Natural killer cell (primary cell): ENCODE data around the gene CA10. TPM values are rescaled to one million over a fixed set of nuclear protein-coding genes. Genes with fewer than 3 reads are reported as not detected.

Experiments used
- ATAC-seq, 3 donors: fragments of 150-1000 bp in 2 of 3; fragments of 200-7000 bp in 1 of 3; cut with Tn5 transposase; 1 replicate in 1 of 3; 2 replicates in 2 of 3; pipeline ENCODE4 v1.10.0; 2021; ENCODE audit warnings: mild to moderate bottlenecking in 2 of 3, moderate library complexity in 2 of 3
- DNase-seq, 2 donors: peaks; one replicate each; pipeline versions ENCODE4 v3.0.0 to v3.0.0-alpha.2; 2013 to 2021; ENCODE audit warnings: mixed read lengths in 1 of 2
- H3K27ac ChIP-seq: one replicate; pipeline ENCODE4 v1.5.1; 2013; ENCODE audit warnings: mild to moderate bottlenecking, low read length
- H3K27me3 ChIP-seq: one replicate; pipeline ENCODE4 v1.6.1; 2013; ENCODE audit warnings: low read length; ENCODE audit not compliant: control insufficient read depth, insufficient read depth
- H3K36me3 ChIP-seq: one replicate; pipeline ENCODE4 v1.6.1; 2013; ENCODE audit warnings: low read length; ENCODE audit not compliant: control insufficient read depth, insufficient read depth
- H3K4me1 ChIP-seq: one replicate; pipeline ENCODE4 v1.6.1; 2013; ENCODE audit warnings: low read length; ENCODE audit not compliant: control insufficient read depth, insufficient read depth
- H3K4me3 ChIP-seq: one replicate; pipeline ENCODE4 v1.5.1; 2013; ENCODE audit warnings: low read length
- H3K9me3 ChIP-seq: one replicate; pipeline ENCODE4 v1.6.1; 2013; ENCODE audit warnings: low read length; ENCODE audit not compliant: control insufficient read depth, insufficient read depth
- H3K27ac Mint-ChIP-seq, 2 donors: one replicate each; pipeline ENCODE4 v1.8.0; 2022; ENCODE audit warnings: mild to moderate bottlenecking in 2 of 2, mixed read lengths in 2 of 2, moderate library complexity in 1 of 2
- H3K27me3 Mint-ChIP-seq, 2 donors: one replicate each; pipeline ENCODE4 v1.8.0; 2022; ENCODE audit warnings: low read depth in 2 of 2, mixed read lengths in 2 of 2
- H3K36me3 Mint-ChIP-seq: one replicate; pipeline ENCODE4 v1.8.0; 2022; ENCODE audit warnings: mixed read lengths
- H3K4me1 Mint-ChIP-seq, 2 donors: one replicate each; pipeline ENCODE4 v1.8.0; 2022; ENCODE audit warnings: mixed read lengths in 2 of 2
- H3K4me3 Mint-ChIP-seq: one replicate; pipeline ENCODE4 v1.8.0; 2022; ENCODE audit warnings: mild to moderate bottlenecking, moderate library complexity, mixed read lengths
- H3K9me3 Mint-ChIP-seq, 2 donors: one replicate each; pipeline ENCODE4 v1.8.0; 2022; ENCODE audit warnings: mixed read lengths in 2 of 2
- CTCF ChIP-seq: fragments of 200-600 bp; IDR thresholded peaks from one replicate; pipeline ENCODE4 v1.8.0; 2022; ENCODE audit warnings: antibody characterized with exemption
- WGBS: methylation state at CpG from one replicate; pipeline ENCODE4 v1.1.7; 2013; ENCODE audit warnings: missing lambda C conversion rate; ENCODE audit not compliant: insufficient coverage; 5-methylcytosine and 5-hydroxymethylcytosine counted together
- intact Hi-C: fragments of 100-400 bp; cut with micrococcal nuclease; formaldehyde crosslinking; loops from one replicate; pipeline ENCODE4 v1.14.2; 2022
- total RNA-seq, 4 donors: library from RNA; stranded (reverse); fragments of 120-200 nt in 1 of 4; gene quantifications; one replicate each; pipeline versions ENCODE4 v1.2.3 to v1.2.4, GENCODE V29; 2013 to 2022

CA10 gene
- total RNA-seq, 3 donors from 2014 or later (not counting 1 experiment from before 2014, with no cell fraction given) = not detected

DNA sequence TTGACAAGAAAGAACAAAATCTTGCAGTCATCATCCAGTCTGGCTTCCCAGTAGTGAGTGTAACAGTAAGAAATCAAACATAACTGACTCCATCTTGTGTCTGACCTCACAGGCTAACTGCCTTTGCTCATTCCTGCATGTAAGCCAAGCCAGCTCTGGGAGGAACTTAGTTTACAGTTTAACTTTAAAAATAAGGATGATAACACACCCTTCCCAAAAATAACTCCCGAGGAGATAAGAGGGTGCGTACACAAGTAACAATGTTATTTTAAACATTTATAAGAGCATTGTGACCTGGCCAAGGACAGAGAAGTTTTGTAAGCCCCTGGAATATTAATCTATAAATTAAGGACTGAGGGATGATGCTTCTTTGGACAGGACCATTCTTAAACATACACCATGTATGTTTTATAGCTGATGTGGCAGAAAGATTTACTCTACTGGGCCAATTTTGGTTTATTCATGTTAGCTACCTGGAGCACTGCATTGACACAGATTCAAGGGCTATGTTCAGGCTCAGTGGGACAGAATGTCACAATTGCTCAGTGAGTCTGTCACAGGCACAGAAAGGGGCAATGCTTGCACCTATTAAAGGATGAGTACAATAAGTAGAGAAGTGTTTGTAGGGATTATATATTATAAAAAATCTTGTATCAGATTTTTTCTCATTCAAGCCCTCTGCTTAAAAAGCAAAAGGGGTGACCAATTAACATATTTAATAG lies 554.1 kb downstream of the CA10 start:
- no peak overlapping the region for H3K4me3 ChIP-seq
- H3K4me1 Mint-ChIP-seq = no peaks in the 10 kb centered on the region
- no peaks in the 10 kb centered on the region for H3K4me1 ChIP-seq
- H3K36me3 ChIP-seq = no peaks in the 10 kb centered on the region
- ATAC-seq (no peak), DNase-seq (no peak)
- H3K27ac ChIP-seq = no peak overlapping the region
- no peaks in the 10 kb centered on the region for H3K9me3 ChIP-seq
- no peak overlapping the region for H3K27ac Mint-ChIP-seq
- no peaks in the 10 kb centered on the region for H3K9me3 Mint-ChIP-seq
- no peaks in the 10 kb centered on the region for H3K36me3 Mint-ChIP-seq
- no CpG with 5 or more reads among the region's 2 CpGs for WGBS
- H3K4me3 Mint-ChIP-seq = no peak overlapping the region
- TF ChIP-seq CTCF = no peak
- intact Hi-C loops = no loop called here
- peaks cover 5 to 11% of the 10 kb centered on the region in 2 donors for H3K27me3 Mint-ChIP-seq
- no peaks in the 10 kb centered on the region for H3K27me3 ChIP-seq

DNA sequence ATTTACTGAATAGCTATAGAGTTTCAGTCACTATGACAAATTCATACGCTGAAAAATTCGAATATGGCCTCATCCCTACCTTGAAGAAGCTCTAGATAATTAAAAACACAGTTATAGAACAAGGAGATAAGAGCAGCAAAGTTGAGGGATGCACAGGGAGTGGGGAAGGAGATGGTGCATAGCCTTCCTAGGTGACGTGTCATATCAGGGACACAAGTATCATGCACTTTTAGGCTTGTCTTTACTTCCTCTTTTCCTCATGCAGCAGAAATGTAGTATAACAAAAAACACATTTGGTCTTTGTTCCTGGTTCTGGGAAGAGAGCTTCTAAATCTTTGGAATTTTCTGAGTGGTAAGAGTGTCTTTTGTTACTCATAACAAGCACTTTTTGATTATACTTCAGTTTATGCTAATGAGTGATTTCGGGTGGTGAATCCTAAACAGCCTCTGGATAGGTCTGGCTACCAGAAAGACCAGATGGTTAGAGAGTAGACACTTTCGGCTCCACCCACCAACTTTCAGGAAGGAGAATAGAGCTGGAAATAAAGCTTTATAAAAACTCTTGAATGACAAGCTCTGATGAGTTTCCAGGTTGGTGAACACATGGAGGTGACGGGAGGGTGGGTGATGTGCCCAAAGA lies 556.8 kb downstream of the CA10 start:
- H3K9me3 Mint-ChIP-seq = no peaks in the 10 kb centered on the region
- intact Hi-C loops = no loop called here
- no peaks in the 10 kb centered on the region for H3K4me1 Mint-ChIP-seq

GRCh38 chr17:51598824-51599223 lies 559.7 kb downstream of the CA10 start:
- H3K4me1 Mint-ChIP-seq = no peaks in the 10 kb centered on the region
- H3K27ac ChIP-seq = no peak overlapping the region
- H3K27ac Mint-ChIP-seq = no peak overlapping the region
- H3K27me3 Mint-ChIP-seq = peaks cover 8 to 18% of the 10 kb centered on the region in 2 donors
- H3K9me3 ChIP-seq = no peaks in the 10 kb centered on the region
- no peaks in the 10 kb centered on the region for H3K9me3 Mint-ChIP-seq
- no peaks in the 10 kb centered on the region for H3K27me3 ChIP-seq
- no peak overlapping the region for H3K4me3 ChIP-seq
- no peaks in the 10 kb centered on the region for H3K4me1 ChIP-seq
- ATAC-seq (no peak), DNase-seq (no peak)
- no peak for TF ChIP-seq CTCF
- no peak overlapping the region for H3K4me3 Mint-ChIP-seq
- no peaks in the 10 kb centered on the region for H3K36me3 ChIP-seq
- intact Hi-C loops = no loop called here
- H3K36me3 Mint-ChIP-seq = no peaks in the 10 kb centered on the region
- 50% methylated on average over 2 of the region's 2 CpGs for WGBS

More for the DNA sequence above, 556.8 kb downstream of the CA10 start:
- H3K36me3 Mint-ChIP-seq = no peaks in the 10 kb centered on the region
- Histone ChIP-seq H3K4me1 (no peaks in the 10 kb centered on the region), H3K27me3 (no peaks in the 10 kb centered on the region), H3K27ac (no peak overlapping the region), H3K9me3 (no peaks in the 10 kb centered on the region), H3K36me3 (no peaks in the 10 kb centered on the region), H3K4me3 (no peak overlapping the region)
- no peak for DNase-seq
- TF ChIP-seq CTCF = no peak
- 59% methylated on average over 2 of the region's 6 CpGs for WGBS
- H3K27me3 Mint-ChIP-seq = peaks cover 5 to 18% of the 10 kb centered on the region in 2 donors
- no peak for ATAC-seq
- H3K27ac Mint-ChIP-seq = no peak overlapping the region
- no peak overlapping the region for H3K4me3 Mint-ChIP-seq
